ENCODE data around the gene EXT2.

GRCh38 chr11:44095506-44096359 is at the start of gene EXT2:
- TF ChIP-seq CTCF (IDR thresholded peaks at IDR 0.05; ENCODE audit: insufficient read depth, low read length) (peak; percentile 71), REST (IDR thresholded peaks at IDR 0.05; ENCODE audit: insufficient replicate concordance, low read depth) (no peak)

Measured in HL-60 (cell line).